Peyer's patch (tissue), 4 donors: ENCODE measurements around the gene SLMAP. TPM values are rescaled to one million over a fixed set of nuclear protein-coding genes. Genes with fewer than 3 reads are reported as not detected.

ENCODE experiments used
- DNase-seq, 3 donors: peaks; one replicate each; pipeline ENCODE4 v3.0.0-alpha.2; 2017 to 2019
- H3K27ac ChIP-seq, 4 donors: fragments of 200-600 bp; sonication (generic); one replicate each; pipeline ENCODE4 v1.5.1; 2016 to 2019
- H3K27me3 ChIP-seq, 2 donors: fragments of 200-600 bp; sonication (generic); one replicate each; pipeline ENCODE4 v1.5.1; 2019
- H3K36me3 ChIP-seq, 3 donors: fragments of 200-600 bp; sonication (generic); one replicate each; pipeline ENCODE4 v1.5.1; 2016 to 2019
- H3K4me1 ChIP-seq, 4 donors: fragments of 200-600 bp; sonication (generic); one replicate each; pipeline ENCODE4 v1.5.1; 2016 to 2019
- H3K4me3 ChIP-seq, 4 donors: fragments of 200-600 bp; sonication (generic); 1 replicate in 3 of 4; 2 replicates in 1 of 4; pipeline ENCODE4 v1.5.1; 2016 to 2019; ENCODE audit warnings: mild to moderate bottlenecking in 1 of 4
- H3K9me3 ChIP-seq, 4 donors: fragments of 200-600 bp; sonication (generic); one replicate each; pipeline ENCODE4 v1.5.1; 2016 to 2019; ENCODE audit warnings: mild to moderate bottlenecking in 1 of 4
- CTCF ChIP-seq, 6 experiments: fragments of 450-650 bp in 4 of 6; fragments of 200-600 bp in 2 of 6; sonication (generic) in 1 of 6; IDR thresholded peaks; one replicate each; pipeline ENCODE4 v1.5.1; 2017 to 2019; ENCODE audit warnings: antibody characterized with exemption in 6 of 6, mild to moderate bottlenecking in 3 of 6, moderate library complexity in 1 of 6
- POLR2A ChIP-seq, 2 donors: fragments of 450-650 bp; IDR thresholded peaks; one replicate each; pipeline ENCODE4 v1.5.1; 2017; ENCODE audit warnings: antibody characterized with exemption in 2 of 2, mild to moderate bottlenecking in 2 of 2, moderate library complexity in 2 of 2
- total RNA-seq, 4 donors: library from RNA; depleted of rRNA; stranded (reverse); fragments of >200 nt; gene quantifications; one replicate each; pipeline ENCODE4 v1.1.0, GENCODE V29; 2016

The SLMAP gene
- total RNA-seq, 4 donors from 2014 or later, result 80.8 to 215 (median 94.4) TPM

GRCh38 chr3:57730682-57731081 lies 25.4 kb upstream of the SLMAP start:
- no peaks in the 10 kb centered on the region for H3K4me1 ChIP-seq
- H3K9me3 ChIP-seq, result no peaks in the 10 kb centered on the region
- no peak for DNase-seq
- TF ChIP-seq CTCF (IDR thresholded peaks at IDR 0.05) (no peak), POLR2A (IDR thresholded peaks at IDR 0.05) (no peak)
- H3K27ac ChIP-seq, result no peak overlapping the region
- H3K36me3 ChIP-seq, result no peaks in the 10 kb centered on the region
- no peak overlapping the region for H3K4me3 ChIP-seq
- H3K27me3 ChIP-seq, result no peaks in the 10 kb centered on the region

- no peaks in the 10 kb centered on the region for H3K27me3 ChIP-seq
- H3K4me1 ChIP-seq, result no peaks in the 10 kb centered on the region
- H3K4me3 ChIP-seq, result no peak overlapping the region
- no peaks in the 10 kb centered on the region for H3K36me3 ChIP-seq
- H3K9me3 ChIP-seq, result no peaks in the 10 kb centered on the region
- TF ChIP-seq POLR2A (IDR thresholded peaks at IDR 0.05) (no peak), CTCF (IDR thresholded peaks at IDR 0.05) (no peak)
- no peak for DNase-seq
- H3K27ac ChIP-seq, result no peak overlapping the region
Observed at GRCh38 chr3:57731311-57731710, 24.8 kb upstream of the SLMAP start.

GRCh38 chr3:57733790-57734189 lies 22.3 kb upstream of the SLMAP start:
- TF ChIP-seq CTCF (IDR thresholded peaks at IDR 0.05) (no peak), POLR2A (IDR thresholded peaks at IDR 0.05) (no peak)
- H3K9me3 ChIP-seq, result no peaks in the 10 kb centered on the region
- H3K4me1 ChIP-seq, result no peaks in the 10 kb centered on the region
- H3K36me3 ChIP-seq, result no peaks in the 10 kb centered on the region
- no peak overlapping the region for H3K27ac ChIP-seq
- no peaks in the 10 kb centered on the region for H3K27me3 ChIP-seq
- no peak for DNase-seq
- H3K4me3 ChIP-seq, result no peak overlapping the region

GRCh38 chr3:57735405-57735804 lies 20.7 kb upstream of the SLMAP start:
- Histone ChIP-seq H3K27ac (no peak overlapping the region), H3K4me3 (no peak overlapping the region), H3K27me3 (no peaks in the 10 kb centered on the region), H3K9me3 (no peaks in the 10 kb centered on the region), H3K36me3 (no peaks in the 10 kb centered on the region), H3K4me1 (no peaks in the 10 kb centered on the region)
- no peak for TF ChIP-seq POLR2A (IDR thresholded peaks at IDR 0.05)
- TF ChIP-seq CTCF (IDR thresholded peaks at IDR 0.05), result no peak
- DNase-seq, result no peak

- DNase-seq, result no peak
- Histone ChIP-seq H3K27ac (no peak overlapping the region), H3K36me3 (no peaks in the 10 kb centered on the region), H3K9me3 (no peaks in the 10 kb centered on the region), H3K4me3 (no peak overlapping the region), H3K4me1 (no peaks in the 10 kb centered on the region), H3K27me3 (no peaks in the 10 kb centered on the region)
- TF ChIP-seq POLR2A (IDR thresholded peaks at IDR 0.05) (no peak), CTCF (IDR thresholded peaks at IDR 0.05) (no peak)
Observed at GRCh38 chr3:57737840-57738239, 18.3 kb upstream of the SLMAP start.

GRCh38 chr3:57738391-57738790 lies 17.7 kb upstream of the SLMAP start:
- TF ChIP-seq CTCF (IDR thresholded peaks at IDR 0.05) (no peak), POLR2A (IDR thresholded peaks at IDR 0.05) (no peak)
- no peaks in the 10 kb centered on the region for H3K27me3 ChIP-seq
- H3K36me3 ChIP-seq, result no peaks in the 10 kb centered on the region
- no peaks in the 10 kb centered on the region for H3K9me3 ChIP-seq
- DNase-seq, result no peak
- H3K4me3 ChIP-seq, result no peak overlapping the region
- H3K27ac ChIP-seq, result no peak overlapping the region
- H3K4me1 ChIP-seq, result no peaks in the 10 kb centered on the region
